Measurements from ENCODE around the gene CLIP4.

The CLIP4 gene

DNA sequence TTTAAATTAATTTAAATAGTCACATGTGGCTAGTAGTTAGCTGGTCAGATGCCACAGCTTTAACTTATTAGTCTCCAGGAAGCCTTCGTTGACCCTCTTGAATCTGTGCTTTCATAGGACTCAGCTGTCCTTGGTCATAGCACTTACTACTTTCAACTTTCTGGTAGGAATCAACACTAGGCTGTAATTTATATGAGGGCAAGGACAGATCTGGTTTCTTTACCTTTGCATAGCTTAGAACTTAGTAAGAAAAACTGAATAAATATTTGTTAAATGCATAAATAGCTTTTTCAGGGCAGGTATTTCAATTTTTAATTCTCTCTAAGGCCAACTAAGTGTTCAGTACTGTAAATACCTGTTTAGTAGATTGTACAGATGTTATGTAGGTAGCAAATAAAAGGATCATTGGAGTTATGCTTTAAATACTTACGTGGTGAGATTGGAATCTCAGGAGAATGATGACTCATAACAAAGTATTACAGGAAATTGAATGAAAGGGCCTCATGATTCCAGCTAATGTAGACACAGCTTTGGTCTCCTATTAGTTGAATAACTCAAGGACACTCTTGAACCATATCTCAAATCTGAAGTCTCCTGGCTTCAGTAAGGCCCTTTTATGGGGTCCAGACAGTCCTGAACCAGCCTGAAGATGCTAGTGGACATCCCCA is 2.6 kb downstream of the CLIP4 start:
- peak; percentile 29; the same call in 1 of the 2 replicates for TF ChIP-seq ZFP3 (CRISPR knock-in tag; IDR thresholded peaks at IDR 0.05)
- TF ChIP-seq TOX (CRISPR knock-in tag; IDR thresholded peaks at IDR 0.05; ENCODE audit: borderline replicate concordance) = no peak
- no peak for TF ChIP-seq ZC3H10 (CRISPR knock-in tag; IDR thresholded peaks at IDR 0.05)
- TF ChIP-seq BACH2 (CRISPR knock-in tag; IDR thresholded peaks at IDR 0.05; ENCODE audit: borderline replicate concordance) = no peak
- TF ChIP-seq, protein P1, sequence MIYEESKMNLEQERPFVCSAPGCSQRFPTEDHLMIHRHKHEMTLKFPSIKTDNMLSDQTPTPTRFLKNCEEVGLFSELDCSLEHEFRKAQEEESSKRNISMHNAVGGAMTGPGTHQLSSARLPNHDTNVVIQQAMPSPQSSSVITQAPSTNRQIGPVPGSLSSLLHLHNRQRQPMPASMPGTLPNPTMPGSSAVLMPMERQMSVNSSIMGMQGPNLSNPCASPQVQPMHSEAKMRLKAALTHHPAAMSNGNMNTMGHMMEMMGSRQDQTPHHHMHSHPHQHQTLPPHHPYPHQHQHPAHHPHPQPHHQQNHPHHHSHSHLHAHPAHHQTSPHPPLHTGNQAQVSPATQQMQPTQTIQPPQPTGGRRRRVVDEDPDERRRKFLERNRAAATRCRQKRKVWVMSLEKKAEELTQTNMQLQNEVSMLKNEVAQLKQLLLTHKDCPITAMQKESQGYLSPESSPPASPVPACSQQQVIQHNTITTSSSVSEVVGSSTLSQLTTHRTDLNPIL (CRISPR knock-in tag; IDR thresholded peaks at IDR 0.05; ENCODE audit: low read depth) = peak; percentile 74; the same call in 1 of the 2 replicates
- TF ChIP-seq ZNF8 (CRISPR knock-in tag; IDR thresholded peaks at IDR 0.05) = no peak
- TF ChIP-seq ZNF70 (CRISPR knock-in tag; IDR thresholded peaks at IDR 0.05) = no peak
- TF ChIP-seq, protein P2, sequence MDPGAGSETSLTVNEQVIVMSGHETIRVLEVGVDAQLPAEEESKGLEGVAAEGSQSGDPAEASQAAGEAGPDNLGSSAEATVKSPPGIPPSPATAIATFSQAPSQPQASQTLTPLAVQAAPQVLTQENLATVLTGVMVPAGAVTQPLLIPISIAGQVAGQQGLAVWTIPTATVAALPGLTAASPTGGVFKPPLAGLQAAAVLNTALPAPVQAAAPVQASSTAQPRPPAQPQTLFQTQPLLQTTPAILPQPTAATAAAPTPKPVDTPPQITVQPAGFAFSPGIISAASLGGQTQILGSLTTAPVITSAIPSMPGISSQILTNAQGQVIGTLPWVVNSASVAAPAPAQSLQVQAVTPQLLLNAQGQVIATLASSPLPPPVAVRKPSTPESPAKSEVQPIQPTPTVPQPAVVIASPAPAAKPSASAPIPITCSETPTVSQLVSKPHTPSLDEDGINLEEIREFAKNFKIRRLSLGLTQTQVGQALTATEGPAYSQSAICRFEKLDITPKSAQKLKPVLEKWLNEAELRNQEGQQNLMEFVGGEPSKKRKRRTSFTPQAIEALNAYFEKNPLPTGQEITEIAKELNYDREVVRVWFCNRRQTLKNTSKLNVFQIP (CRISPR knock-in tag; IDR thresholded peaks at IDR 0.05; ENCODE audit: borderline replicate concordance, low read depth) = no peak
- 0 out of 2 replicates have a peak, but pooled peaks have one; percentile 5 for TF ChIP-seq ZFP30 (CRISPR knock-in tag; IDR thresholded peaks at IDR 0.05)
- TF ChIP-seq, protein P3, sequence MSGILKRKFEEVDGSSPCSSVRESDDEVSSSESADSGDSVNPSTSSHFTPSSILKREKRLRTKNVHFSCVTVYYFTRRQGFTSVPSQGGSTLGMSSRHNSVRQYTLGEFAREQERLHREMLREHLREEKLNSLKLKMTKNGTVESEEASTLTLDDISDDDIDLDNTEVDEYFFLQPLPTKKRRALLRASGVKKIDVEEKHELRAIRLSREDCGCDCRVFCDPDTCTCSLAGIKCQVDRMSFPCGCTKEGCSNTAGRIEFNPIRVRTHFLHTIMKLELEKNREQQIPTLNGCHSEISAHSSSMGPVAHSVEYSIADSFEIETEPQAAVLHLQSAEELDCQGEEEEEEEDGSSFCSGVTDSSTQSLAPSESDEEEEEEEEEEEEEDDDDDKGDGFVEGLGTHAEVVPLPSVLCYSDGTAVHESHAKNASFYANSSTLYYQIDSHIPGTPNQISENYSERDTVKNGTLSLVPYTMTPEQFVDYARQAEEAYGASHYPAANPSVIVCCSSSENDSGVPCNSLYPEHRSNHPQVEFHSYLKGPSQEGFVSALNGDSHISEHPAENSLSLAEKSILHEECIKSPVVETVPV (CRISPR knock-in tag; IDR thresholded peaks at IDR 0.05) = no peak
- TF ChIP-seq ARNTL (CRISPR knock-in tag; IDR thresholded peaks at IDR 0.05; ENCODE audit: borderline replicate concordance, low read depth) = no peak
- no peak for TF ChIP-seq TCF4 (CRISPR knock-in tag; IDR thresholded peaks at IDR 0.05; ENCODE audit: borderline replicate concordance)
- TF ChIP-seq, protein P4, sequence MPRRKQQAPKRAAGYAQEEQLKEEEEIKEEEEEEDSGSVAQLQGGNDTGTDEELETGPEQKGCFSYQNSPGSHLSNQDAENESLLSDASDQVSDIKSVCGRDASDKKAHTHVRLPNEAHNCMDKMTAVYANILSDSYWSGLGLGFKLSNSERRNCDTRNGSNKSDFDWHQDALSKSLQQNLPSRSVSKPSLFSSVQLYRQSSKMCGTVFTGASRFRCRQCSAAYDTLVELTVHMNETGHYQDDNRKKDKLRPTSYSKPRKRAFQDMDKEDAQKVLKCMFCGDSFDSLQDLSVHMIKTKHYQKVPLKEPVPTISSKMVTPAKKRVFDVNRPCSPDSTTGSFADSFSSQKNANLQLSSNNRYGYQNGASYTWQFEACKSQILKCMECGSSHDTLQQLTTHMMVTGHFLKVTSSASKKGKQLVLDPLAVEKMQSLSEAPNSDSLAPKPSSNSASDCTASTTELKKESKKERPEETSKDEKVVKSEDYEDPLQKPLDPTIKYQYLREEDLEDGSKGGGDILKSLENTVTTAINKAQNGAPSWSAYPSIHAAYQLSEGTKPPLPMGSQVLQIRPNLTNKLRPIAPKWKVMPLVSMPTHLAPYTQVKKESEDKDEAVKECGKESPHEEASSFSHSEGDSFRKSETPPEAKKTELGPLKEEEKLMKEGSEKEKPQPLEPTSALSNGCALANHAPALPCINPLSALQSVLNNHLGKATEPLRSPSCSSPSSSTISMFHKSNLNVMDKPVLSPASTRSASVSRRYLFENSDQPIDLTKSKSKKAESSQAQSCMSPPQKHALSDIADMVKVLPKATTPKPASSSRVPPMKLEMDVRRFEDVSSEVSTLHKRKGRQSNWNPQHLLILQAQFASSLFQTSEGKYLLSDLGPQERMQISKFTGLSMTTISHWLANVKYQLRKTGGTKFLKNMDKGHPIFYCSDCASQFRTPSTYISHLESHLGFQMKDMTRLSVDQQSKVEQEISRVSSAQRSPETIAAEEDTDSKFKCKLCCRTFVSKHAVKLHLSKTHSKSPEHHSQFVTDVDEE (CRISPR knock-in tag; IDR thresholded peaks at IDR 0.05) = no peak
- peak; percentile 87 for TF ChIP-seq ISL1 (CRISPR knock-in tag; IDR thresholded peaks at IDR 0.05)
- TF ChIP-seq GLIS3 (CRISPR knock-in tag; IDR thresholded peaks at IDR 0.05) = 0 out of 2 replicates have a peak, but pooled peaks have one; percentile 35
- TF ChIP-seq CSDC2 (CRISPR knock-in tag; IDR thresholded peaks at IDR 0.05) = peak; percentile 74; the same call in 1 of the 2 replicates
- no peak for TF ChIP-seq PATZ1 (CRISPR knock-in tag; IDR thresholded peaks at IDR 0.05; ENCODE audit: borderline replicate concordance)
- no peak for TF ChIP-seq ESRRG (CRISPR knock-in tag; IDR thresholded peaks at IDR 0.05)
- no peak for TF ChIP-seq PPARA (CRISPR knock-in tag; IDR thresholded peaks at IDR 0.05; ENCODE audit: borderline replicate concordance)
- TF ChIP-seq ZNF565 (CRISPR knock-in tag; conservative IDR thresholded peaks at IDR 0.05; ENCODE audit: low read depth) = no peak
- TF ChIP-seq SNAI2 (CRISPR knock-in tag; IDR thresholded peaks at IDR 0.05) = no peak
- TF ChIP-seq OSR1 (CRISPR knock-in tag; IDR thresholded peaks at IDR 0.05) = no peak
- TF ChIP-seq RARB (CRISPR knock-in tag; IDR thresholded peaks at IDR 0.05) = no peak
- peak; percentile 29 for ATAC-seq

GRCh38 chr2:29119211-29119610 is 4.0 kb downstream of the CLIP4 start:
- ATAC-seq = no peak
- TF ChIP-seq ZFP3 (CRISPR knock-in tag; IDR thresholded peaks at IDR 0.05) (no peak), BACH2 (CRISPR knock-in tag; IDR thresholded peaks at IDR 0.05; ENCODE audit: borderline replicate concordance) (no peak), GLIS3 (CRISPR knock-in tag; IDR thresholded peaks at IDR 0.05) (no peak), RARB (CRISPR knock-in tag; IDR thresholded peaks at IDR 0.05) (no peak), PATZ1 (CRISPR knock-in tag; IDR thresholded peaks at IDR 0.05; ENCODE audit: borderline replicate concordance) (no peak), PPARA (CRISPR knock-in tag; IDR thresholded peaks at IDR 0.05; ENCODE audit: borderline replicate concordance) (no peak), ZFP30 (CRISPR knock-in tag; IDR thresholded peaks at IDR 0.05) (no peak)
- TF ChIP-seq, protein P2 (CRISPR knock-in tag; IDR thresholded peaks at IDR 0.05; ENCODE audit: borderline replicate concordance, low read depth) = no peak
- TF ChIP-seq, protein P3 (CRISPR knock-in tag; IDR thresholded peaks at IDR 0.05) = no peak

All from SK-N-SH treated with all-trans-retinoic acid at 6 μM for 48 hours (cell line).